ENCODE measurements around the gene KLHL30.

- no peak for TF ChIP-seq CTCF (conservative IDR thresholded peaks at IDR 0.05)
- TF ChIP-seq ZFX (IDR thresholded peaks at IDR 0.05), result no peak
Measured at GRCh38 chr2:238140721-238141540, 2.5 kb downstream of the KLHL30 start.

All from C4-2B (cell line).